ENCODE measurements around the gene AKR1E2.

- TF ChIP-seq CTCF (IDR thresholded peaks at IDR 0.05) (no peak), POLR2A (IDR thresholded peaks at IDR 0.05) (no peak)
These were observed 45.2 kb upstream of the AKR1E2 start for GRCh38 chr10:4780782-4781181.

Measured in body of pancreas (tissue), 4 donors.